NCI-H146 treated with DMSO at 0.1 percent for 48 hours (cell line): Measurements from ENCODE around the gene GPC6.

Experiments
- DNase-seq: peaks from one replicate; lab custom pipeline; 2025; ENCODE audit not compliant: unreplicated experiment; lab: John Stamatoyannopoulos, UW

The GPC6 gene

GRCh38 chr13:93558637-93559036 lies 332.0 kb downstream of the GPC6 start:
- DNase-seq = no peak

GRCh38 chr13:93559718-93560117 lies 333.1 kb downstream of the GPC6 start:
- no peak for DNase-seq

- DNase-seq = peak; percentile 96
Measured at GRCh38 chr13:93561576-93562225, 335.1 kb downstream of the GPC6 start.

DNA sequence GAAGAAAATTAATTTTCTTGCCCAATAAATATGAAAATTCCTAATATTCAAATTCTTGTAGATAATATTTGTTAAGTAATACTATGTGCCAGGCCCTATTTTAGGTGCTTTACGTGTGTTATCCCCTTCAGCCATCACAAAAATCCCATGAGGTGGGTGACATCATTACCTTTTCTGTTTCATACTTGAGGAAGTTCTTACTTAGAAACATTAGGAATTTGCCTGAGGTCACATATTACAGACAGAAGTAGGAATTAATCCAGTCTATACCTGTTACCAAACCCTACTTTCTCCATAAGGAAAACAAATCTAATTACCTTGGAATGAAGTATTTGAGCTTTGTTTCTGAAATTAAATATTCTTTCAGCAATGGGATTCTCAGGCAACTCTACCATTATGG lies 336.1 kb downstream of the GPC6 start:
- no peak for DNase-seq

DNA sequence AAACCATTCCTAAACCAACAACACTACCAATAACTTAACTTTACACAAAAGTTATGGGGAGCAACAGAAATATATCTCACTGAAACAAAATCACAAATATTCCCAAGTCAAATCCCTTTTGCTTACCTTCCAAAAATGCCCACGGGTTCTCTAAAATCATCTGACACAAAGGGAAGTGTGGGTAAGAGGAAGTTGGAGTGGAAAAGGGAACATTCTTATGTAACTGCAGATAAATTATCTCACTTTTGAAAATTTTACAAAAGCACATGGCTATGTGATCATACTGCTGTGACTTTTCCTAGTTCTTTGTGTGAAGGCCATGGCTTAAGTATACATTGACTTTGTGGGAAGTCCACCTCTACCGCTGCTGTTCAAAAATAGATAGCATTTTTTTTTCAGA lies 350.5 kb downstream of the GPC6 start:
- no peak for DNase-seq

- peak; percentile 26 for DNase-seq
Measured at GRCh38 chr13:93589788-93590187, 363.2 kb downstream of the GPC6 start.

GRCh38 chr13:93603043-93603442 lies 376.4 kb downstream of the GPC6 start:
- DNase-seq = no peak

- no peak for DNase-seq
Measured at GRCh38 chr13:93614776-93615175, 388.2 kb downstream of the GPC6 start.

GRCh38 chr13:93620181-93620765 lies 393.7 kb downstream of the GPC6 start:
- DNase-seq = no peak

DNA sequence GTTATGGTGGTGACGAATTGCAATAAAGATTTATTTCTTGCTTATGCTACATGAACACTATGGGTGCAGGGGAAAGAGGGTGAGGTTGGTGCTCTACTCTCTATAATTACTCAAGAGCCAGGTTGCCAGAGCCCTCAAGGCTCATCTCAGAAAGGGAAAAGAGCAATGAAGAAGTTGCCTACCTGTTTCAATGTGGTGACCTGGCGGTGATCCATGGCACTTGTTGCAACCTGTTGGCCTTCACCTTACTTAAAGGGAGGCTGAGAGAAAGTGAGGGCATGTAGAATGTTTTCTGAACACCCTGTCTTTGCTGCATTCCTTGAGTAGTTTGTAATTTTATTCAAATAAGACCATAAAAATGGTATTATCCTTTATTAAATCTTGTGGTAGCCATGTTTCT lies 394.4 kb downstream of the GPC6 start:
- DNase-seq = no peak

DNA sequence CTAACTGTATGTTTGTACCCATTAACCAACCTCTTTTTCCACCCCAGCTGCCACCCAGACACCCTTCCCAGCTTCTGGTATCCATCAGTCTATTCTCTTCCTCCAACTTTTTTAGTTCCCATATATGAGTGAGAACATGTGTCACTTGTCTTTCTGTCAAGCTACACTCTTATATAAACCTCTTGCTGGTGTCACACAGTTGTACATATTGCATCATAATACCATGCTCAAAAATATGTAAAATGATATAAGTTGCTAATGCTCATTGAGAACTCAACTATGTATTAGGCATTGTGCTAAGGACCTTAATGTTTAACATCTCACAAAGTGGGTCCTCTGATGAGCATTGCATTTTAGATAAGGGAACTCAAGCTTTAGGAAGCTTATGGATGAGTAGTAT lies 395.4 kb downstream of the GPC6 start:
- DNase-seq = no peak

GRCh38 chr13:93624311-93624777 lies 397.7 kb downstream of the GPC6 start:
- DNase-seq = no peak

GRCh38 chr13:93625536-93625935 lies 398.9 kb downstream of the GPC6 start:
- DNase-seq = no peak

DNA sequence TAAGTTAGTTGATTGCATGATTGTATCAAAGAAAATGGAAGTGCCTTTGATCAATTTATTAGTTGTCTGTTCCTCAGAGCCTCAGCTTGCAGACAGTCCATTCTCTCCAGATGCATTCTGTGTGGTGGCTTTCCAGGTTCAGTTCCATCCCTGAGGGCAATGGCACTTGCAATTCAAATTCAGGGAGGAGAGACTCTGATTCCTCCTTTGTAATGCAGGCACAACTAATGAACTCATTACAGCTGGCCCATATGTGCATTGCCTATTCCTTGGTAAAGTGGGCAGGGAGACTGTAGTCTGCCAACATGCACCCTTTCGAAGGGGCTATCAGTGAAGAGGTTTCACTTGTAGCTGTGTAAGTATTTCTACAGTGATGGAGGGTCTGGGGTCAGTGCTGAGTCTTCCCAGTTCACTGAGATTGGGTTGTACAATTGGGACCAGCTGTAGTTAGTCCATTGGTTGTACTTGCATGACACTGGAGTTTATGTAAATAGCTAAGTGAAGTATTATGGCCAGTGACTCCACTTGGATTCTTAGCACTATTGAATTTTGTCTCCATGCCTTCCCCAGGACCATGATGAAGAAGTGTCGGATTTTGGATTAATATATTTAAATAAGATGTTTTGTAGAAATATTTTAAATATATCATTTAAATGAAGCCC lies 401.7 kb downstream of the GPC6 start:
- DNase-seq = no peak

GRCh38 chr13:93635616-93636032 lies 409.0 kb downstream of the GPC6 start:
- no peak for DNase-seq

GRCh38 chr13:93637852-93638251 lies 411.2 kb downstream of the GPC6 start:
- DNase-seq = no peak

- DNase-seq = no peak
Measured at GRCh38 chr13:93640452-93640851, 413.8 kb downstream of the GPC6 start.

- no peak for DNase-seq
Measured at GRCh38 chr13:93646245-93646644, 419.6 kb downstream of the GPC6 start.

DNA sequence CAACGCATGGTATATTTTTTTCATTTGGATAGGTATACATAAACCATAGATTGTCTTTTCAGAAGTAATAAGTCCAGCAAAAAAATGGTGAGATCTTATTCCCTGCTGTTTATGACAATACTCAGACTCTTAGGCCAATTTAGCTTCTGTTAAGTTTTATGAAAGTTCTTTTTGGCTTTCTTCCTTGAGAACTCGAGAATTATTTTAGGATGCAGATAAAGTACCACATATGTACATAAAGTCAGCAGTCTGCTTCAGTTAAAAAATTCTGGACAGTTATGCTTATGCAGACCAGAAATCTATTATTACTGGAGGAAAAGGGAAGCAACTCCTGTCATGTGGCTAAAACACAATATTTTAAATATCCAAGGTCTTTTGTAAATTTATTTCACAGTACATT lies 422.9 kb downstream of the GPC6 start:
- DNase-seq = no peak

- no peak for DNase-seq
Measured at GRCh38 chr13:93653776-93654175, 427.2 kb downstream of the GPC6 start.

GRCh38 chr13:93655154-93655553 lies 428.5 kb downstream of the GPC6 start:
- no peak for DNase-seq

DNA sequence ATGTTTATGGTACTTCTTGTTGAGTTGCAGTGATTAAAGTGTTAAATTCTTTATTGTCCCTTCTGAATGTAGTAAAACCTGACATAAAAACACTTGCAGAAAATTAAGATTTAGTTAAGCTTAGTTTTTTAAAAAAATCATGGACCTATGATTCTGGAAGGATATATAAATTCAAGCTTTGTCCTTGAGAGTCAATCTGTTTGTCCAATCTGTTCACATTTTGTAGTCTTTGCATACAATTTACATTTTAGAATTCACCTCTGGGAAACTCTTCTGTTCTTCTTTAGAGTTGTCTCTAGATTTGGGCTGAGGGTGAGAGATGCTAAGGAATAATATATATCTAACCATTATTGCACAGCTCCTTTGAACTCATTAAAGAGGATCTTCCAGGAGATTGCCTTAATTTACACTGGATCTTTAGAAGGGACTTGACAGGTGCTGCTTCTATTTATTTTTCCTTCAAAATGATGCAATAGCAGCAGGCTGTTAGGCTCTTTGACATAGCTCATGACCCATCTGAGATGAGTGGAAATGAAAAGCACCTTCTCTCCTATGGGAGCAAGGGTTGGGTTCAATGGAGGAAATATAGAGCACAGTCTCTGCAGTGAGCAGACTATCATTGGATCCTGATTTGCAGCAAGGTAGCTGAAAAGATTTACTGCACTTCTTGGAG lies 433.9 kb downstream of the GPC6 start:
- no peak for DNase-seq
